ENCODE measurements around the gene SSR3. TPM values are rescaled to one million over a fixed set of nuclear protein-coding genes. Genes with fewer than 3 reads are reported as not detected.

Gene SSR3
- total and polyA plus RNA-seq, 11 donors: 112 to 900 (median 197) TPM

DNA sequence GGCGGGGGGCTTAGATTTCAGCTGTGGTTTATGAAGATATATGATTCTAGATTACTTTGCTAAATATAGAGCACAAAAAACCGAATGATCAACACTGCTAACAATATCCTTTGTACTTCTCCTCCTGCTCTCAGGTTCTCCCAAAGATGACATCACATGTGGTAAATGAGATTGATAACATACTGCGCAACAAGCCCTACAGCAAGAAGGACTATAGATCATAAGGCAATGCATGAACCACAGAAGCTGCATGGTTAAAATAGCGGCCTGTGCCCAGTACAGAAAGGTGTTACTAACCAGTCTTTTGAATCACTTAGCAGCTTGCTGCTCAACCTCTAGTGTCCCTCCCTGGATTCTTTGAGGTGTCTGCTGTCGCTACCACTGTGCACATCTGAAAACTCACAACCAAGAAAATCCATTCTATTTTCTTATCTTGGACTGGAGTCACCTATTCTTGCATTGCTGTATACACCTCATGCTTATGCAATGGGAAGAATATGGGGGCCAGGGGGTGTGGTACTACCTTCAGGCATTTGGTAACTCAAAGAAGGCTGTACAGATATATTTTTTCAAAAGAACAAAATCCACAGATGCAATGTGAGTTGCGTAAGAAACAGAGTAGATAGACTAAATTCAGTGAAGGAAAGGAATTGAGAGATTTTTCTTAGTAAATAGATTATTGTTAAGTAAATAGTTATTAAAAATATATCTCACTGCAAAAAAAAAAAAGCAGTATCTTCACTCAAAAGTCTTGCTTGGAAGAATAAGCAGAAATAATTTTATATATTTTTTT lies 18.2 kb downstream of the SSR3 start:
- 86 to 88% (median 86%) methylated on average over 6 of the region's 6 CpGs for WGBS, 4 donors
- H3K36me3 ChIP-seq: peaks cover 0 to 50% (median 32%) of the 10 kb centered on the region in 9 donors
- intact Hi-C loops (cut with DNase I): loop anchor here in 5 of 10 donors (5.0 to 10.0 kb wide), 8 partner anchors 278 to 601 kb away; partner anchors contain the start of gene LEKR1 (in 1 of the 5)
- H3K4me3 ChIP-seq: no peak overlapping the region
- no peaks in the 10 kb centered on the region for H3K27me3 ChIP-seq
- DNase-seq (no peak), ATAC-seq (no peak)
- H3K4me1 ChIP-seq: peaks cover 0 to 36% (median 21%) of the 10 kb centered on the region in 12 donors
- TF ChIP-seq POLR2A (IDR thresholded peaks at IDR 0.05) (no peak), CTCF (IDR thresholded peaks at IDR 0.05) (no peak)
- H3K9me3 ChIP-seq: no peaks in the 10 kb centered on the region
- H3K27ac ChIP-seq: peak overlapping the region in 3 of 12 donors; percentile 25 to 76 (median 71)

- ATAC-seq (no peak), DNase-seq (no peak)
- Histone ChIP-seq H3K4me1 (peaks cover 0 to 31% (median 16%) of the 10 kb centered on the region in 12 donors), H3K27ac (peak overlapping the region; percentile 25 to 84 (median 68)), H3K36me3 (peaks cover 0 to 49% (median 25%) of the 10 kb centered on the region in 9 donors), H3K4me3 (no peak overlapping the region), H3K9me3 (no peaks in the 10 kb centered on the region), H3K27me3 (no peaks in the 10 kb centered on the region)
- WGBS, 4 donors: 95 to 99% (median 97%) methylated on average over 2 of the region's 2 CpGs
- no peak for TF ChIP-seq CTCF (IDR thresholded peaks at IDR 0.05)
- intact Hi-C loops (cut with DNase I): loop anchor here in 5 of 10 donors (5.0 to 10.0 kb wide), 8 partner anchors 279 to 602 kb away; partner anchors contain the start of gene LEKR1 (in 1 of the 5)
These were observed 19.1 kb downstream of the SSR3 start for GRCh38 chr3:156535798-156536197.

- Histone ChIP-seq H3K36me3 (peaks cover 0 to 45% (median 25%) of the 10 kb centered on the region in 9 donors), H3K27me3 (no peaks in the 10 kb centered on the region), H3K27ac (peak overlapping the region; percentile 16 to 84 (median 68)), H3K4me1 (peaks cover 0 to 31% (median 15%) of the 10 kb centered on the region in 12 donors), H3K9me3 (no peaks in the 10 kb centered on the region), H3K4me3 (no peak overlapping the region)
- DNase-seq (peak in 4 of 5 donors; percentile 58 to 89 (median 74)), ATAC-seq (peak; percentile 81 to 96 (median 94))
- TF ChIP-seq POLR2A (IDR thresholded peaks at IDR 0.05) (no peak), CTCF (IDR thresholded peaks at IDR 0.05) (peak in 7 of 12 donors; percentile 12 to 46 (median 37))
- 18 to 22% (median 20%) methylated on average over 4 of the region's 4 CpGs for WGBS, 4 donors
- intact Hi-C loops (cut with DNase I): loop anchor here in 5 of 10 donors (5.0 to 10.0 kb wide), 8 partner anchors 280 to 602 kb away; partner anchors contain the start of gene LEKR1 (in 1 of the 5)
These were observed 19.7 kb downstream of the SSR3 start for GRCh38 chr3:156535162-156535627.

DNA sequence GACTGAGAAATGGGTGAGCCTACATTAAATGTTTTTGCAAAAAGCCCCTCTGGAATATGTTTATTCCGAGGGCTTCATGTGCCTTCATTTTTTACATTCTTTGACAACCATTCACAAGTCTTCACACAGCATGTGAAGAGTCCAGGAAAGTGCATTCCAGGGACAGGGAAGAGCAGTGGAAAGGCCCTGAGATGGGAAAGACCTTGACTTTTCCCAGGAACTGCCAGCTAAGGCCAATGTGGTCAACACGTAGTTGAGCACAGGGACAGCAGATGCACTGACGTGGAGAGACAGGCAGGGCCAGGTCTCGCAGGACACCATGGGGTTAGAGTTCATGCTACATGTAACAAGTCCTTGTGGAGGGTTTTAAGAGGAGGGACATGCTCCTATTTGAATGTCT lies 21.7 kb downstream of the SSR3 start:
- ATAC-seq: peak in 1 of 4 donors; percentile 19
- 75 to 87% (median 81%) methylated on average over 4 of the region's 4 CpGs for WGBS, 4 donors
- Histone ChIP-seq H3K27ac (peak overlapping the region in 6 of 12 donors; percentile 5 to 84 (median 53)), H3K27me3 (no peaks in the 10 kb centered on the region), H3K4me1 (peaks cover 0 to 31% (median 15%) of the 10 kb centered on the region in 12 donors), H3K9me3 (no peaks in the 10 kb centered on the region), H3K36me3 (peaks cover 0 to 26% (median 6%) of the 10 kb centered on the region in 9 donors), H3K4me3 (no peak overlapping the region)
- TF ChIP-seq POLR2A (IDR thresholded peaks at IDR 0.05) (no peak), CTCF (IDR thresholded peaks at IDR 0.05) (no peak)
- peak in 2 of 5 donors; percentile 10 to 37 for DNase-seq
- intact Hi-C loops (cut with DNase I): loop anchor here in 5 of 10 donors (10.0 kb wide), 4 partner anchors 282 to 602 kb away; partner anchors contain the start of gene LEKR1 (in 1 of the 5)
